SIG-M5 (cell line): Measurements from ENCODE around the gene TSHZ2.

ENCODE experiments used
- DNase-seq: peaks from one replicate; lab custom pipeline; 2025; lab: John Stamatoyannopoulos, UW

The TSHZ2 gene

GRCh38 chr20:53069132-53069531, 97.0 kb downstream of the TSHZ2 start:
- no peak for DNase-seq

- no peak for DNase-seq
Observed at GRCh38 chr20:53070224-53070623, 98.1 kb downstream of the TSHZ2 start.

- no peak for DNase-seq
Observed at GRCh38 chr20:53070706-53071392, 98.7 kb downstream of the TSHZ2 start.

GRCh38 chr20:53071833-53072232, 99.7 kb downstream of the TSHZ2 start:
- no peak for DNase-seq

GRCh38 chr20:53072923-53073579, 100.9 kb downstream of the TSHZ2 start:
- no peak for DNase-seq

- DNase-seq = no peak
Observed at GRCh38 chr20:53073636-53074415, 101.7 kb downstream of the TSHZ2 start.

- DNase-seq = no peak
Observed at GRCh38 chr20:53074811-53075314, 102.7 kb downstream of the TSHZ2 start.

GRCh38 chr20:53076668-53077067, 104.5 kb downstream of the TSHZ2 start:
- DNase-seq = no peak

GRCh38 chr20:53077373-53078205, 105.4 kb downstream of the TSHZ2 start:
- DNase-seq = no peak

GRCh38 chr20:53078761-53079160, 106.6 kb downstream of the TSHZ2 start:
- no peak for DNase-seq

- DNase-seq = no peak
Observed at GRCh38 chr20:53079261-53079691, 107.1 kb downstream of the TSHZ2 start.

- DNase-seq = no peak
Observed at GRCh38 chr20:53079828-53080686, 107.9 kb downstream of the TSHZ2 start.

GRCh38 chr20:53080687-53080962, 108.5 kb downstream of the TSHZ2 start:
- DNase-seq = no peak

GRCh38 chr20:53080969-53081871, 109.1 kb downstream of the TSHZ2 start:
- no peak for DNase-seq

- no peak for DNase-seq
Observed at GRCh38 chr20:53081916-53082863, 110.0 kb downstream of the TSHZ2 start.

- DNase-seq = no peak
Observed at GRCh38 chr20:53083411-53083810, 111.3 kb downstream of the TSHZ2 start.

GRCh38 chr20:53084408-53084997, 112.3 kb downstream of the TSHZ2 start:
- DNase-seq = no peak

GRCh38 chr20:53085720-53086119, 113.6 kb downstream of the TSHZ2 start:
- DNase-seq = no peak
